SK-N-SH treated with all-trans-retinoic acid at 6 μM for 48 hours (cell line): ENCODE measurements around the gene WBP1L.

Experiments used
- ATAC-seq: fragments of 200-7000 bp; cut with Tn5 transposase; 3 replicates; pipeline ENCODE4 v1.9.1; 2020; ENCODE audit warnings: mild to moderate bottlenecking, moderate library complexity
- ARNTL ChIP-seq: fragments of 450-650 bp; formaldehyde crosslinking; IDR thresholded peaks from 2 replicates; pipeline ENCODE4 v1.5.0; 2020; ENCODE audit warnings: low read depth, mild to moderate bottlenecking, moderate library complexity, borderline replicate concordance
- CREB5 ChIP-seq: fragments of 250-450 bp; sonication (Bioruptor Pico); IDR thresholded peaks from 2 replicates; pipeline ENCODE4 v1.5.1; 2020; ENCODE audit warnings: low read depth, mild to moderate bottlenecking, moderate library complexity
- CSDC2 ChIP-seq: fragments of 250-450 bp; sonication (Bioruptor Pico); IDR thresholded peaks from 2 replicates; pipeline ENCODE4 v1.5.0; 2020; ENCODE audit warnings: mild to moderate bottlenecking, moderate library complexity
- ESRRG ChIP-seq: fragments of 250-450 bp; sonication (Bioruptor Pico); IDR thresholded peaks from 2 replicates; pipeline ENCODE4 v1.6.1; 2021; ENCODE audit warnings: mild to moderate bottlenecking
- GLIS3 ChIP-seq: fragments of 250-450 bp; sonication (Bioruptor Pico); IDR thresholded peaks from 2 replicates; pipeline ENCODE4 v1.5.0; 2020; ENCODE audit warnings: mild to moderate bottlenecking, moderate library complexity
- ISL1 ChIP-seq: fragments of 250-450 bp; sonication (Bioruptor Pico); IDR thresholded peaks from 2 replicates; pipeline ENCODE4 v2.1.2; 2022; ENCODE audit warnings: mild to moderate bottlenecking, moderate library complexity
- OSR1 ChIP-seq: fragments of 250-450 bp; sonication (Bioruptor Pico); IDR thresholded peaks from 2 replicates; pipeline ENCODE4 v1.8.0; 2022; ENCODE audit warnings: moderate library complexity, mild to moderate bottlenecking, inconsistent platforms
- POU6F1 ChIP-seq: fragments of 250-450 bp; sonication (Bioruptor Pico); IDR thresholded peaks from 2 replicates; pipeline ENCODE4 v1.8.0; 2021; ENCODE audit warnings: low read depth, mild to moderate bottlenecking, moderate library complexity, borderline replicate concordance
- PPARA ChIP-seq: fragments of 250-450 bp; sonication (Bioruptor Pico); IDR thresholded peaks from 2 replicates; pipeline ENCODE4 v1.5.0; 2020; ENCODE audit warnings: mild to moderate bottlenecking, borderline replicate concordance
- RARB ChIP-seq: fragments of 250-450 bp; sonication (Bioruptor Pico); IDR thresholded peaks from 2 replicates; pipeline ENCODE4 v1.8.0; 2021; ENCODE audit warnings: mild to moderate bottlenecking, moderate library complexity
- SNAI2 ChIP-seq: fragments of 250-450 bp; sonication (Bioruptor Pico); IDR thresholded peaks from 2 replicates; pipeline ENCODE4 v1.5.0; 2020; ENCODE audit warnings: mild to moderate bottlenecking, moderate library complexity
- TCF4 ChIP-seq: fragments of 250-450 bp; sonication (Bioruptor Pico); IDR thresholded peaks from 2 replicates; pipeline ENCODE4 v1.8.0; 2021; ENCODE audit warnings: mild to moderate bottlenecking, moderate library complexity, borderline replicate concordance
- TOX ChIP-seq: fragments of 250-450 bp; sonication (Bioruptor Pico); IDR thresholded peaks from 2 replicates; pipeline ENCODE4 v1.8.0; 2021; ENCODE audit warnings: mild to moderate bottlenecking, moderate library complexity, borderline replicate concordance
- TSHZ2 ChIP-seq: fragments of 250-450 bp; sonication (Bioruptor Pico); IDR thresholded peaks from 2 replicates; pipeline ENCODE4 v1.5.0; 2020; ENCODE audit warnings: mild to moderate bottlenecking, moderate library complexity
- ZC3H10 ChIP-seq: fragments of 250-450 bp; sonication (Bioruptor Pico); IDR thresholded peaks from 2 replicates; pipeline ENCODE4 v1.5.1; 2021; ENCODE audit warnings: mild to moderate bottlenecking, moderate library complexity
- ZFP3 ChIP-seq: fragments of 250-450 bp; sonication (Bioruptor Pico); IDR thresholded peaks from 2 replicates; pipeline ENCODE4 v1.5.0; 2020; ENCODE audit warnings: mild to moderate bottlenecking, moderate library complexity
- ZFP30 ChIP-seq: fragments of 450-650 bp; formaldehyde crosslinking; IDR thresholded peaks from 2 replicates; pipeline ENCODE4 v1.5.0; 2022; ENCODE audit warnings: mild to moderate bottlenecking, moderate library complexity
- ZNF565 ChIP-seq: fragments of 450-650 bp; formaldehyde crosslinking; conservative IDR thresholded peaks from 2 replicates; pipeline ENCODE4 v1.5.0; 2020; ENCODE audit warnings: low read depth, mild to moderate bottlenecking, moderate library complexity
- ZNF70 ChIP-seq: fragments of 450-650 bp; formaldehyde crosslinking; IDR thresholded peaks from 2 replicates; pipeline ENCODE4 v1.5.0; 2020; ENCODE audit warnings: mild to moderate bottlenecking, moderate library complexity
- ZNF8 ChIP-seq: fragments of 450-650 bp; formaldehyde crosslinking; IDR thresholded peaks from 2 replicates; pipeline ENCODE4 v1.5.0; 2020; ENCODE audit warnings: mild to moderate bottlenecking, moderate library complexity
- TF ChIP-seq, protein P1 (sequence below): fragments of 250-450 bp; sonication (Bioruptor Pico); IDR thresholded peaks from 2 replicates; pipeline ENCODE4 v1.5.1; 2021; ENCODE audit warnings: mild to moderate bottlenecking, moderate library complexity

Gene WBP1L

GRCh38 chr10:102804382-102805055, 60.8 kb downstream of the WBP1L start:
- TF ChIP-seq TCF4 (CRISPR knock-in tag) (no peak), ESRRG (no peak), POU6F1 (no peak), ZFP3 (CRISPR knock-in tag) (no peak), CREB5 (CRISPR knock-in tag) (no peak), ISL1 (CRISPR knock-in tag) (no peak), ZNF8 (CRISPR knock-in tag) (no peak), ZNF565 (CRISPR knock-in tag) (no peak), TOX (CRISPR knock-in tag) (no peak), GLIS3 (CRISPR knock-in tag) (no peak), ZC3H10 (CRISPR knock-in tag) (no peak), ARNTL (CRISPR knock-in tag) (no peak), PPARA (CRISPR knock-in tag) (no peak), OSR1 (no peak), SNAI2 (CRISPR knock-in tag) (no peak), ZNF70 (no peak), TSHZ2 (CRISPR knock-in tag) (no peak), ZFP30 (CRISPR knock-in tag) (no peak), CSDC2 (no peak)
- TF ChIP-seq, protein P1, sequence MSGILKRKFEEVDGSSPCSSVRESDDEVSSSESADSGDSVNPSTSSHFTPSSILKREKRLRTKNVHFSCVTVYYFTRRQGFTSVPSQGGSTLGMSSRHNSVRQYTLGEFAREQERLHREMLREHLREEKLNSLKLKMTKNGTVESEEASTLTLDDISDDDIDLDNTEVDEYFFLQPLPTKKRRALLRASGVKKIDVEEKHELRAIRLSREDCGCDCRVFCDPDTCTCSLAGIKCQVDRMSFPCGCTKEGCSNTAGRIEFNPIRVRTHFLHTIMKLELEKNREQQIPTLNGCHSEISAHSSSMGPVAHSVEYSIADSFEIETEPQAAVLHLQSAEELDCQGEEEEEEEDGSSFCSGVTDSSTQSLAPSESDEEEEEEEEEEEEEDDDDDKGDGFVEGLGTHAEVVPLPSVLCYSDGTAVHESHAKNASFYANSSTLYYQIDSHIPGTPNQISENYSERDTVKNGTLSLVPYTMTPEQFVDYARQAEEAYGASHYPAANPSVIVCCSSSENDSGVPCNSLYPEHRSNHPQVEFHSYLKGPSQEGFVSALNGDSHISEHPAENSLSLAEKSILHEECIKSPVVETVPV (CRISPR knock-in tag): no peak
- no peak for ATAC-seq

- no peak for ATAC-seq
- TF ChIP-seq CSDC2 (no peak), RARB (CRISPR knock-in tag) (no peak), TOX (CRISPR knock-in tag) (no peak), TCF4 (CRISPR knock-in tag) (no peak), ZFP30 (CRISPR knock-in tag) (no peak), POU6F1 (no peak), GLIS3 (CRISPR knock-in tag) (no peak), ZC3H10 (CRISPR knock-in tag) (no peak), ARNTL (CRISPR knock-in tag) (no peak), ESRRG (no peak), ZNF8 (CRISPR knock-in tag) (no peak), TSHZ2 (CRISPR knock-in tag) (no peak), SNAI2 (CRISPR knock-in tag) (no peak), ZNF70 (no peak), ZNF565 (CRISPR knock-in tag) (no peak)
- TF ChIP-seq, protein P1 (CRISPR knock-in tag): no peak
Measured at GRCh38 chr10:102808380-102808779, 64.6 kb downstream of the WBP1L start.
